HepG2 (cell line): ENCODE results near the gene GLIS1. TPM values are rescaled to one million over a fixed set of nuclear protein-coding genes. Genes with fewer than 3 reads are reported as not detected.

Source experiments
- ATAC-seq: fragments of 200-7000 bp; cut with Tn5 transposase; 3 replicates; pipeline ENCODE4 v1.9.1; 2020; ENCODE audit warnings: mild to moderate bottlenecking, moderate library complexity
- BruUV-seq: library from RNA; stranded (reverse); fragments of 400-500 nt; replicated peaks from 2 replicates; lab custom pipeline; 2021; lab: Mats Ljungman, UMichigan
- CTCF ChIA-PET: fragments of 300-600 bp; formaldehyde crosslinking; extraction: SDS; loops from one replicate; lab custom pipeline; 2021; ENCODE audit warnings: low total read pairs, inconsistent platforms, low intra/inter-chr PET ratio; lab: Yijun Ruan, JAX
- POLR2A ChIA-PET: fragments of 350-600 bp; sonication (Branson Sonifier 250); formaldehyde crosslinking; loops from one replicate; lab custom pipeline; 2020; ENCODE audit warnings: antibody characterized with exemption, inconsistent platforms; lab: Yijun Ruan, JAX
- DNase-seq: peaks from one replicate; pipeline ENCODE4 v3.0.0-alpha.2; 2015; ENCODE audit warnings: low spot score
- FAIRE-seq: peaks from 3 replicates; lab custom pipeline; 2011; peaks lifted over from hg19 to GRCh38; lab: Jason Lieb, UNC
- H2AFZ ChIP-seq: one replicate; pipeline ENCODE4 v1.6.1; 2011; ENCODE audit warnings: low read length, inconsistent platforms
- H3K27ac ChIP-seq: fragments of 300-600 bp; 3 replicates; pipeline ENCODE4 v1.8.0; 2011; ENCODE audit warnings: mixed run types, mild to moderate bottlenecking, mixed read lengths, low read length, inconsistent platforms; ENCODE audit not compliant: insufficient read depth; ENCODE audit errors: extremely low read length
- H3K27me3 ChIP-seq, 2 experiments: fragments of 200-600 bp in 1 of 2; 2 replicates in 1 of 2; 3 replicates in 1 of 2; pipeline versions ENCODE4 v1.6.0 to v1.8.0; 2011; ENCODE audit warnings: low read length in 2 of 2, mild to moderate bottlenecking in 2 of 2, moderate library complexity in 2 of 2, inconsistent platforms in 1 of 2; ENCODE audit not compliant: insufficient read depth in 2 of 2, control insufficient read depth in 1 of 2
- H3K36me3 ChIP-seq, 2 experiments: fragments of 200-600 bp in 1 of 2; replicated peaks in 1 of 2; 2 replicates in 1 of 2; 3 replicates in 1 of 2; pipeline versions ENCODE4 v1.5.1 to v1.8.0; 2011; ENCODE audit warnings: low read length in 2 of 2, inconsistent platforms in 1 of 2; ENCODE audit not compliant: insufficient read depth in 2 of 2, control insufficient read depth in 1 of 2
- H3K4me1 ChIP-seq: 2 replicates; pipeline ENCODE4 v1.5.1; 2012; ENCODE audit warnings: low read length, inconsistent platforms; ENCODE audit not compliant: insufficient read depth
- H3K4me2 ChIP-seq: 2 replicates; pipeline ENCODE4 v1.6.0; 2011; ENCODE audit warnings: low read depth, low read length, inconsistent platforms
- H3K4me3 ChIP-seq, 3 experiments: fragments of 200-600 bp in 1 of 3; sonication (generic), shearing (Covaris generic) in 1 of 3; replicated peaks in 1 of 3; 2 replicates each; pipeline ENCODE4 v1.5.1; 2011 to 2016; ENCODE audit warnings: low read length in 3 of 3, inconsistent platforms in 2 of 3, low read depth in 2 of 3, mild to moderate bottlenecking in 2 of 3, control low read depth in 1 of 3, mixed read lengths in 1 of 3; ENCODE audit not compliant: insufficient read depth in 1 of 3
- H3K79me2 ChIP-seq: one replicate; pipeline ENCODE4 v1.6.1; 2011; ENCODE audit warnings: low read length, inconsistent platforms; ENCODE audit not compliant: insufficient read depth
- H3K9ac ChIP-seq: 2 replicates; pipeline ENCODE4 v1.6.0; 2011; ENCODE audit warnings: mild to moderate bottlenecking, low read depth, low read length, inconsistent platforms; ENCODE audit not compliant: insufficient read depth
- H3K9me3 ChIP-seq: 2 replicates; pipeline ENCODE4 v1.5.1; 2012; ENCODE audit warnings: mild to moderate bottlenecking, low read length
- H4K20me1 ChIP-seq: 2 replicates; pipeline ENCODE4 v1.6.0; 2011; ENCODE audit warnings: inconsistent platforms, mild to moderate bottlenecking, low read length, moderate library complexity; ENCODE audit not compliant: insufficient read depth
- ATF7 ChIP-seq, 2 experiments: fragments of 450-650 bp in 1 of 2; sonication (generic) in 1 of 2; formaldehyde crosslinking in 1 of 2; IDR thresholded peaks; 2 replicates each; pipeline versions ENCODE4 v1.4.0 to v1.6.1; 2016 to 2020; ENCODE audit warnings: antibody characterized with exemption in 1 of 2, mild to moderate bottlenecking in 1 of 2, missing genetic modification reagents in 1 of 2
- CREB1 ChIP-seq, 2 experiments: fragments of 450-650 bp in 1 of 2; IDR thresholded peaks; 2 replicates each; pipeline ENCODE4 v1.6.1; 2016 to 2017; ENCODE audit warnings: control low read depth in 1 of 2, mild to moderate bottlenecking in 1 of 2, missing compliant biosample characterization in 1 of 2, missing genetic modification characterization in 1 of 2
- FOXK1 ChIP-seq: sonication (generic); formaldehyde crosslinking; IDR thresholded peaks from 2 replicates; pipeline ENCODE4 v1.4.0; 2020; ENCODE audit warnings: low read depth, missing genetic modification reagents, borderline replicate concordance
- PCBP1 ChIP-seq: fragments of 200-400 bp; formaldehyde crosslinking; IDR thresholded peaks from 2 replicates; pipeline ENCODE4 v1.6.1; 2017; ENCODE audit warnings: mild to moderate bottlenecking, low read depth, low read length, borderline replicate concordance
- U2AF2 ChIP-seq: fragments of 200-400 bp; formaldehyde crosslinking; IDR thresholded peaks from 2 replicates; pipeline ENCODE4 v1.6.1; 2017; ENCODE audit warnings: low read depth, mild to moderate bottlenecking, low read length
- ZNF615 ChIP-seq: sonication (generic); formaldehyde crosslinking; IDR thresholded peaks from 2 replicates; pipeline ENCODE4 v1.5.0; 2020; ENCODE audit warnings: mild to moderate bottlenecking, missing genetic modification reagents, borderline replicate concordance
- WGBS: methylation state at CpG from one replicate; pipeline ENCODE4 v1.1.6; 2017; ENCODE audit warnings: low lambda C conversion rate; 5-methylcytosine and 5-hydroxymethylcytosine counted together
- in situ Hi-C: cut with HindIII; loops from 2 replicates; pipeline ENCODE4 v1.10.0; 2017; ENCODE audit warnings: low pct_unique_long_range_greater_than_20kb; ENCODE audit not compliant: extremely low pct_ligation_motif_present
- intact Hi-C: fragments of 100-400 bp; cut with micrococcal nuclease; formaldehyde crosslinking; loops from one replicate; pipeline ENCODE4 v1.10.0; 2022; ENCODE audit not compliant: unreplicated experiment
- polyA plus RNA-seq, 8 experiments: library from polyadenylated mRNA; depleted of rRNA in 3 of 8; stranded (reverse) in 7 of 8; unstranded in 1 of 8; fragments of >200 nt; fragmentation: Illumina TruSeq in 4 of 8; extraction: Trizol in 4 of 8; gene quantifications; 2 replicates each; pipeline versions ENCODE4 v1.2.1 to v1.2.3, GENCODE V29; 2011 to 2016; ENCODE audit warnings: low read depth in 4 of 8, missing spikeins in 1 of 8, mixed read lengths in 1 of 8; ENCODE audit not compliant: insufficient read depth in 1 of 8
- total RNA-seq, 5 experiments: library from RNA; depleted of rRNA; stranded (reverse); fragments of >200 nt; fragmentation: Illumina TruSeq; extraction: Trizol; gene quantifications; 2 replicates each; pipeline ENCODE4 v1.2.3, GENCODE V29; 2016; ENCODE audit warnings: low read depth in 1 of 5
- TF ChIP-seq, protein P1 (sequence below): sonication (generic); formaldehyde crosslinking; conservative IDR thresholded peaks from 2 replicates; pipeline ENCODE4 v1.8.0; 2022; ENCODE audit warnings: low read depth, missing genetic modification reagents

The GLIS1 gene
- total and polyA plus RNA-seq, 2 of the 13 experiments (the other 11 are each of a cell fraction or from before 2014, with no cell fraction given) = 0.03 TPM; not detected in 1

DNA sequence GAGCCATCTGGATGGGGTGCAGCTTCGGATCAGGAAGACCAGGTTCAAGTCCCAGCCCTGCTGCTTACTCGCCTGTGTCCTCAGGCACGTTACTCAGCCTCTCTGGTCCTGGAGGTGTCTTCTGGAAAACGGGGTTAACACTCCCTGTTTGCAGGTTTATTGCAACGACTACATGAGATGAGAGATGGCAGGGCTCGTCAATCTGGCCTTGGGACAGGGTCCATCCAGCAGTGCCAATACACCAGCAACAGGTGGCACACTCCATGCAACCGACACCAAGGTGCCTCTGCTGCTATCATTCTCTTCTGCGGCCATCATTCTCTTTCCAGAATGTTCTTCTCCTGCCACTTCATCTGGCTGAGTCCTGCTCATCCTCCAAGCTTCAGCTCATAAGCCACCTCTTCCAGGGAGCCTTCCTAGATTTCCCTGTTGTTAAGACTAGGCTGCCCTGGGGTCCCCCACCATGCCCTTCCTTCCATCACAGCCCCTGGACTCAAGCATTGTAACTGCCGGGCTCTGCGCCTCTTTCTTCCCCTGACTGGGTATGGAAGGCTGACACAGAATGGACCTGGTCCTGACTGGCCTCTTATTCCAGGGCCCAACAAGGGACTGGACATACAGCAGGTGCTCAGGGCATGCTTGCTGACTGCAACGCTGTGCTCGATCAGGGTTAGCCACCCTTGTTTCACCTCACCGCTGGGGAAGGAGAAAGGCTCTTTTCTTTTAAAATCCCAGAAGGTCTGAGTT, 192.4 kb downstream of the GLIS1 start:
- no peak for FAIRE-seq
- no peak overlapping the region for H2AFZ ChIP-seq
- ChIA-PET POLR2A (no interaction called here), CTCF (no interaction called here)
- no peak overlapping the region for H3K27ac ChIP-seq
- intact Hi-C loops (no loop called here), in situ Hi-C loops (no loop called here)
- 37% methylated on average over 8 of the region's 13 CpGs for WGBS
- TF ChIP-seq FOXK1 (CRISPR knock-in tag) = no peak
- no peak overlapping the region for H3K4me2 ChIP-seq
- no peaks in the 10 kb centered on the region for H3K9me3 ChIP-seq
- no peaks in the 10 kb centered on the region for H3K4me1 ChIP-seq
- no peaks in the 10 kb centered on the region for H3K36me3 ChIP-seq
- peaks cover 5 to 79% of the 10 kb centered on the region in 2 experiments for H3K27me3 ChIP-seq
- H3K79me2 ChIP-seq = no peaks in the 10 kb centered on the region
- no peak for ATAC-seq
- DNase-seq = no peak
- no peak overlapping the region for H3K4me3 ChIP-seq
- no peak overlapping the region for H3K9ac ChIP-seq
- BruUV-seq = no TSS peak
- no peaks in the 10 kb centered on the region for H4K20me1 ChIP-seq

DNA sequence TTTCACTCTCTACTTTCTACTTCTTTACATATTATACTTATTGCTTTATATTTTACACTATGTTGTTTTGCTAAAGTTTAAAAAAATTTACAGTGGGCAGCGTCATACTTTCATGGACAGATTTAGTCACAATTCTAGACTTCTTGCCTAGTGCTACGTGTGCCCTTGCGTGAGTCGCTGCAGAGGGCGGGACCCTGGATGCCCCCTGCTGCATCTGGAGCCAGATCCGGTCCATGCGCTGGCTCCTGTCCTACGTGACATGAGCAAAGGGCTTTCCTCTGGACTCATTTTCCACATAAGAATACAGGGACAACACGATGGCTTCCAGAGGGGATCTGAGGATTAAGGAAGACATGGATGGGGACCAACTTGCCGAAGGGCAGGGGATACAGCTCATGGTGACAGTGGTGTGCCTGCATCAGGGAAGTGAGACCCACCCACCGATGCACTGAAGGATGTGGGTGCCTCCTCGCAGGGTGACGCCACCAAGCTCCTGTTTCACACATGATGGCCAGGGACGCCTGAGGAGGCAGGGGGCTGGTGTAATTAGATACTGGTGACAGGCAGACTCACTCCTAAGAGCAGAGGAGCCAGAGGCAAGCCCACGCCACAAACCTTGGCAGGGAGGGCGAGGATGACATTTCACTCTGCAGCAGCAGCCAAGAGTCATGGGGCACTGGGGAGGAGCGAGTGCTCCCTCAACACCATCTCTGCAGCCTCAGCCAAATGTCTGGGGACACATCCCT, 193.1 kb downstream of the GLIS1 start:
- Histone ChIP-seq H3K27ac (no peak overlapping the region), H3K27me3 (peaks cover 5 to 77% of the 10 kb centered on the region in 2 experiments; a peak in 4 of 5 replicates), H3K9ac (no peak overlapping the region), H3K79me2 (no peaks in the 10 kb centered on the region), H3K4me3 (no peak overlapping the region), H3K4me2 (no peak overlapping the region), H3K4me1 (no peaks in the 10 kb centered on the region), H4K20me1 (no peaks in the 10 kb centered on the region), H3K9me3 (no peaks in the 10 kb centered on the region), H3K36me3 (no peaks in the 10 kb centered on the region), H2AFZ (no peak overlapping the region)
- POLR2A ChIA-PET = no interaction called here
- CTCF ChIA-PET = no interaction called here
- intact Hi-C loops = no loop called here
- FAIRE-seq (no peak), DNase-seq (no peak), ATAC-seq (no peak)
- BruUV-seq = no TSS peak
- WGBS = 8% methylated on average over 10 of the region's 17 CpGs
- in situ Hi-C loops = no loop called here
- TF ChIP-seq ZNF615 (CRISPR knock-in tag) (no peak), ATF7 (IDR thresholded peaks at IDR 0.05) (no peak), ATF7 (CRISPR knock-in tag; IDR thresholded peaks at IDR 0.05) (no peak), U2AF2 (no peak), CREB1 (IDR thresholded peaks at IDR 0.05) (no peak), CREB1 (CRISPR knock-in tag; IDR thresholded peaks at IDR 0.05) (no peak), PCBP1 (no peak)
- TF ChIP-seq, protein P1, sequence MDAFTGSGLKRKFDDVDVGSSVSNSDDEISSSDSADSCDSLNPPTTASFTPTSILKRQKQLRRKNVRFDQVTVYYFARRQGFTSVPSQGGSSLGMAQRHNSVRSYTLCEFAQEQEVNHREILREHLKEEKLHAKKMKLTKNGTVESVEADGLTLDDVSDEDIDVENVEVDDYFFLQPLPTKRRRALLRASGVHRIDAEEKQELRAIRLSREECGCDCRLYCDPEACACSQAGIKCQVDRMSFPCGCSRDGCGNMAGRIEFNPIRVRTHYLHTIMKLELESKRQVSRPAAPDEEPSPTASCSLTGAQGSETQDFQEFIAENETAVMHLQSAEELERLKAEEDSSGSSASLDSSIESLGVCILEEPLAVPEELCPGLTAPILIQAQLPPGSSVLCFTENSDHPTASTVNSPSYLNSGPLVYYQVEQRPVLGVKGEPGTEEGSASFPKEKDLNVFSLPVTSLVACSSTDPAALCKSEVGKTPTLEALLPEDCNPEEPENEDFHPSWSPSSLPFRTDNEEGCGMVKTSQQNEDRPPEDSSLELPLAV (CRISPR knock-in tag) = no peak
